GM19468 (cell line): ENCODE results near the gene NDUFB11.

Source experiments
- ATAC-seq: cut with Tn5 transposase; IDR thresholded peaks from one replicate; pipeline ENCODE4 v1.9.1; 2021; ENCODE audit warnings: mild to moderate bottlenecking, moderate library complexity, moderate number of reproducible peaks; ENCODE audit not compliant: unreplicated experiment; ENCODE audit errors: extremely low read depth

The NDUFB11 gene

GRCh38 chrX:47175588-47175980 lies 31.1 kb upstream of the NDUFB11 start:
- no peak for ATAC-seq

- no peak for ATAC-seq
Measured at GRCh38 chrX:47174846-47175587, 30.5 kb upstream of the NDUFB11 start.

- ATAC-seq = no peak
Measured at GRCh38 chrX:47174376-47174775, 29.9 kb upstream of the NDUFB11 start.

DNA sequence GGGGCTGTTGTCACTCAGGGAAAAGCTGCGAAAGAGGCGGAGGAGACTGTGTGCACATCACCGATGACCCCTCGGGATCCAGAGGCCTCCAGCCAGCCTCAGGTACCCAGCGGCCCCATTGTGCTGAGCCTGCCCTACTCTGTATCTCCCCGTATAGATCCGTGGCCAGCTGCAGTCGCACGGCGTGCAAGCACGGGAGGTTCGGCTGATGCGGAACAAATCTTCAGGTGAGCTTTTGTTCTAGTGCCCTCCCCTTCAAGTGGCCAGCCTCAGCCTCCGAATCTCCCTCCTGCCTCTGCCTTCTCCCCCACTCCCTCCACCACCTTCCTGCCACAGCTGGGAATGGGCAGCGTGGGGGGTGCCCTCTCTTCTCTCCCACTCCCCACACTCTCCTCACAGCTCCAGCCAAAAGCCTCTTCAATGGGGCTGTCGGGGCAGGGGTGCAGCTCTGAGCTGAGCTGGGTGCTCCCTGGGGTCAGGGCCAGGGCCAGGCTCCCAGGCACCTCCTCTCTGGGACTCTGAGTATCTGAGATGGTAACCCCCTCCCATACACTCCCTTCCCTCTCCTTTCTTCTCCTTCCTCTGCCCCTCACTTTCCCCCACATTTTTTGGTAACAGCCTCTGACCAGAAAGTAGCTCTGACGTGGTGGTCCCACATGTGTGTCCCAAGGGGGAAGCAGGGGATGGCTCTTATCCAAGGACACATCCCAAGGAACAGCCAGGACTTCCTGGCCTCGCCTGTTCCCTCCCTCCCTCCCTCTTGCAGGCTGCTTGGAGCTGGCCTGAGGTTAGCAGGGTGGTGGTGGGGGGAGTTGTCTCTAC lies 28.7 kb upstream of the NDUFB11 start:
- ATAC-seq = no peak

DNA sequence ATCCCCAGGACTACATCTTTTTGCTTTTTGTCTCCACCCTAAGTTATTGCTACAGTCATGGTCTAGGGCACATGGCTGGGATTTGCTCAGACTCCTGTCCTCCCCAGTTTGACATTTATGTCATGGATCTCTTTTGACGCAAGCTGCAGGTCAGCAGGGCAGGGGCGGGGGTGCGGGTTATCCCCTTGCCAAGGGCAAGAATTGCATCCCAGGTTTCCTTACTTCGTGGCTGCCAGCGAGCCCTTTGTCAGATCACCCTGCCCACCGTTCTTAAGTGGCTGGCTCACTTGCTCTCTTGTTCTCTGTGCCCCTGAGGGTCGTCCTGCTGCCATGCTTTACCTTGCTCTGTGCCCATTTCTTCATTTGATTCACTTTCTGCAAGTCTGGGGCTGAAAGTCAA lies 28.0 kb upstream of the NDUFB11 start:
- no peak for ATAC-seq

DNA sequence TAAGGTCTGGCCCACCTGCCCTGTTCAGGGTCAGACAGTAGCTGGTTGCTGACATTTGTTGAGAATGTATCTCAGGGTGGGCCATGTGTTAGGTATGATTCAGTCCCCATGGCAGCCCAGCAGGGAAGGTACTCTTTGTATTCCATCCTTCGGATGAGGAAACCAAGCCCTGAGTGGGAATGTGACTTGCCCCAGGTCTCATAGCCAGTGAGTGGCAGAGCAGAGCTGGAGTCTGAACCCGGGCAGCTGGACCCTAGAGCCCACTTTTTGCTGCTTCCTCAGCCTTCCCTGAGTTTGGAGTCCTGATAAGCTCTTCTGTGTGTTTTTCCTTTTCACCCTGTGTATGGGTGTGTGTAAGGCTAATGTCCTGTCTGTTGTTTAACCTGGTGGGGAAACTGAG lies 27.5 kb upstream of the NDUFB11 start:
- no peak for ATAC-seq

DNA sequence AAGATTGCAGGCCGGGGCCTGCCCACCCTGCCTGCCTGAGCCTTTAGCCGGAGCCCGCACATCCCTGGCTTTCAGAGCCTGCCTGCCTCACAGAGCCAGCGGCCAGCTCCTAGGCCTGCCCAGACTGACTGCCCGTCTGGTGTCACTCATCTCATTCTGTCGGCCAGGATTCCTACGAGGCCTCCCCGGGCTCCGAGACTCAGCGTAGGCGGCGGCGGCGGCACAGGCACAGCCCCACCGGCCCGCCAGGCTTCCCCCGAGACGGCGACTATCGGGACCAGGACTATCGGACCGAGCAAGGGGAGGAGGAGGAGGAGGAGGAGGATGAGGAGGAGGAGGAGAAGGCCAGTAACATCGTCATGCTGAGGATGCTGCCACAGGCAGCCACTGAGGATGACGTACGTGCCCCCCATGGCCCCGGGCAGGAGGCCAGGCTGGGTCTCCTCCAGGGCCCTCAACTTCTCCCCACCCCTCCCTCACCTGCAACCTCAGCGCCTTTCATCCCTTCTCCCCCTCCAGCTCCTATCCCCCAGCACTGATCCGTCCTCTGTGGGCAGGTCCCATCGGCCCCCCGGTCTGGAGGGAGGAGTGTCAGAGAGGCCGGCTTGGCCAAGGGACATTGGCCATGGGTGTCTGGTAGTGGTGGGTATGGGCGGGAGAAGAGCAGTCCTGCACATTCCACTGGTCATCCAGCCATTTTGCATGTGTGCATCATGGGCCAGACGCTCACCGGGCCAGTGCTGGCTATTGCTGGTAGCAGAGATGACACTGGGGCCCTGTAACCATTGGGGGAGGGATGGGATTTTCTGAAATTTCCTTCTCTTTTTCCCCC lies 26.6 kb upstream of the NDUFB11 start:
- no peak for ATAC-seq

DNA sequence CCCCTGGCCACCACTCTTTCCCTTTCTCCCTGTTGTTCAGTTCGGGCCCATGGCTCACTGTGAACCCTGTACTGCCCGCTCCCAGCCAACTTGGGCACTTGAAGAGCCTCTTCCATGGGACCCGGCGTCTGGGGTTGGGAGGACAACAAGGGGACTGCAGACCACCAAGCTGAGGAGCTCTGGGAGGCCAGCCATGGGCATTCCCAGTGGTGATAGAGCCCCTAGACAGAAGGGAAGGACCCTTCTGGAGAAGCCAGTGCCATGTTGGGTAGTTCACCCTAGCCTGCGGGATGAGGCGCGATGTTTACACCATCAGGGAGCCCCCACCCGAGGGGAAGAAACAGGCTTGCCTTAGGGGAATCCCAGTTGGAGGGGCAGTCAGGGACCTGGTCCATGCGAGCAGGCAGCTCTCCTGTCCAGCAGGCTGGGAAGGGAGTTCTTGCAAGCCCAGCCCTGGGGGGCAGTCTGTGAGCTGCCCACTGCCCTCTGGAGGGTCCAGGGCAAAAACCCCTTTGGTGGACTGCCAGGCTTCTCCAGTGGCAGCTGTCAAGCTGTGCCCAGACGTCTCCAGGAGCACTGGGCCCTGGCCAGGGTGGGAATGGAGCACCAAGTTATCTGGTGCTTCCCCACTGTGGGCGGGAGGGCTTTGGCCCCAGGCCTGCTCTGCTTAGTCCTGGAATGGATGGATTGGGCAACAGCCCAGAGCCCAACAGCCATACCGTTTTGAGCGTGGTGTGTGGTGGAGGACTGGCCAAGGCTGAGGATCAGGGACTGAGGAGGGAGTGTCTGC lies 25.4 kb upstream of the NDUFB11 start:
- ATAC-seq = no peak

DNA sequence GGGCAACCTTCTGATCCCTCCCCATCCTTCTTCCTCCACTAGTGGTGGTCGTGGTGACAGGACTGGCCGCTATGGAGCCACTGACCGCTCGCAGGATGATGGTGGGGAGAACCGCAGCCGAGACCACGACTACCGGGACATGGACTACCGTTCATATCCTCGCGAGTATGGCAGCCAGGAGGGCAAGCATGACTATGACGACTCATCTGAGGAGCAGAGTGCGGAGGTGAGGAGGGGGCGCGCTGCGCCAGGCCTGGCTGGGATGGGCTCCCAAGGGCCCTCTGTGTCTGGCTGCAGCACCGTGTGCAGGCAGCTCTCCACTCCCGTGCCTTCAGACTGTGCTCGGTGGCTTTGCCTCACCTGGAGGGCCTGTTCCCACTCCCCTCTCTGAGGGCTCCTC lies 24.8 kb upstream of the NDUFB11 start:
- ATAC-seq = no peak

DNA sequence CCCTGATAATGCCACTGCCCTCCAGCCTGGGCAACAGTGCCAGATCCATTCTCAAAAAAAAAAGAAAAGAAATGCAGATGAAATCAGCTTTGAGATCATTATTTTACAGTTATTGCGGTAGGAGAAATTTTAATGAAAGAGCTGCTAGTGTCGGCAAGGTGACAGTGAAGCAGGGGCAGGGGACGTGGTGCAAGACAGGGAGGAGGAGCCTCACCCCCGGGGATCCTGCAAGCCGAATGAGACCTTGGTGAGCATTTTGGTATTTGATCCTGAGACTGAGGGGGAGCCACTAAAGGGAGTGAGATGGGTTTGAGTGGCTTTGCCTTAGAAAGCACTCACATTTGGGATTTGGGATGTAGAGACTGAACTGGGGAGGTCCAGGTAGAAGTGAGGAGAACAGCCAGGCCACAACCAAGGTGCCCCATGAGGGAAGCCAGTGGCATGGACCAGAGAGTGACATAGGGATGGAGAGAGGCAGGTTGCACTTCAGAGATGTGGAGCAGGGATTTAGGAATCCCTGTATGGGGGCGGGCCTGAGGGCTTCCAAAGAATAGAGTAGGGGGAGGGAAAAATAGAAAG lies 24.1 kb upstream of the NDUFB11 start:
- ATAC-seq = no peak

DNA sequence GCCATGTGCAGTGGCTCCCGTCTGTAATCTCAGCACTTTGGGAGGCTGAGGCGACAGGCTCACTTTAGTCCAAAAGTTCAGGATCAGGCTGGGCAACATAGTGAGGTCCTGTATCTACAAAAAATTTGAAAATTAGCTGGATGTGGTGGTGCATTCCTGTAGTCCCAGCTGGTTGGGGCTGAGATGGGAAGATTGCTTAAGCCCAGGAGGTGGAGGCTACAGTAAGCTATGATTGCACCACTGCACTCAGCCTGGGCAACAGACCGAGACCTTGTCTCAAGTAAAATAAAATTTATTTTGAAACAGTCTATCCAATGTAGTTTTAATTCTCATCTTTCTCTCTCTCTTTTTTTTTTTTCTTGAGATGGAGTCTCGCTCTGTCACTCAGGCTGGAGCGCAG lies 21.6 kb upstream of the NDUFB11 start:
- no peak for ATAC-seq

DNA sequence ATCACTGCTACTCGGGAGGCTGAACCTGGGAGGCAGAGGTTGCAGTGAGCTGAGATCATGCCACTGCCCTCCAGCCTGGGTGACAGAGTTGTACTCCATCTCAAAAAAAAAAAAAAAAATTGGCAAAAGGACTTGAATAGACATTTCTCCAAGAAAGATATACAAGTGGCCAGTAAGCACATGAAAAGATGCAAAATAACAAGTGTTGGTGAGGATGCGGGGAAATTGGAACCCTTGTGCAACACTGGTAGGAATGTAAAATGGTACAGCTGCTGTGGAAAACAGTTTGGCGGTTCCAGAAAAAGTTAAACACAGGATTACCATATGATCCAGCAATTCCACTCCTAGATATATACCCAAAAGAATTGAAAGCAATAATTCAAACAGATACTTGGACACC lies 19.9 kb upstream of the NDUFB11 start:
- no peak for ATAC-seq

DNA sequence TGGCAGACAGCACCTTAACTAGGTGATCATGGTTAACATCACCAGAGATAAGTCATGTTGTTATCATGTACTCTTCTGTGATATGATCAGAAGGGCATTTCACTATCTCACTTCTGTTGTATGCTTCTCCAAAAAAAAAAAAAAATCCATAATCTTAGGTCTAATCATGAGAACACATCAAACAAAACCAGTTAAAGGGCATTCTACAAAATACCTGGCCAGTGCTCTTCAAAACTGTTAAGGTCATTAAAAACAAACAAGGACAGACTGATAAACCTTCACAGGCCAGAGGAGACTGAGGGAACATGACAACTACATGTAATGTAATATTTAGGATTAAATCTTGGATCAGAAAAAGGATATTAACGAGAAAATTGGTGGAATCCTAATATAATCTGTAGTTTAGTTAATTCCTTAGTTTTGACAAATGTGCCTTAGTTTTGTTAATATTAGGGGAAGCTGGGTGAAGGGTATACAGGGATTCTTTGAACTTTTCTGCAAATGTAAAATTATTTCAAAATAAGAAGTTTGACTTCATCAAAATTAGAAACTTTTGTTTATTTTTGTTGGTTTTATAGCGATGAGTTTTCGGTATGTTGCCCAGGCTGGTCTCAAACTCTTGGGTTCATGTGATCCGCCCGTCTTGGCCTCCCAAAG lies 18.6 kb upstream of the NDUFB11 start:
- no peak for ATAC-seq

GRCh38 chrX:47160781-47161180 lies 16.3 kb upstream of the NDUFB11 start:
- no peak for ATAC-seq

DNA sequence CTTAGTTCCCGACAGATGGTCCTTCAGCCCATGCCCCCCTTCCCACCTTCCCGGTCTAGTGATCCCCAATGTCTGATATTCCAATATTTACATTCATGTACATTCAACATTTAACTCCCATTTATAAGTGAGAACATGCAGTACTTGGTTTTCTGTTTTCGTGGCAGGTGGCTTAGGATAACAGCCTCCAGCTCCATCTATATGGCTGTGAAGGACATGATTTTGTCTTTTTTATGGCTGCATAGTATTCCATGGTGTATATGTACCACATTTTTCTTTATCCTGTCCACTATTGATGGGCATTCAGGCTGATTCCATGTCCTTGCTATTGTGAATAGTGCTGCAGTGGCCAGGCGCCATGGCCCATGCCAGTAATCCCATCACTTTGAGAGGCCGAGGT lies 14.3 kb upstream of the NDUFB11 start:
- ATAC-seq = no peak

DNA sequence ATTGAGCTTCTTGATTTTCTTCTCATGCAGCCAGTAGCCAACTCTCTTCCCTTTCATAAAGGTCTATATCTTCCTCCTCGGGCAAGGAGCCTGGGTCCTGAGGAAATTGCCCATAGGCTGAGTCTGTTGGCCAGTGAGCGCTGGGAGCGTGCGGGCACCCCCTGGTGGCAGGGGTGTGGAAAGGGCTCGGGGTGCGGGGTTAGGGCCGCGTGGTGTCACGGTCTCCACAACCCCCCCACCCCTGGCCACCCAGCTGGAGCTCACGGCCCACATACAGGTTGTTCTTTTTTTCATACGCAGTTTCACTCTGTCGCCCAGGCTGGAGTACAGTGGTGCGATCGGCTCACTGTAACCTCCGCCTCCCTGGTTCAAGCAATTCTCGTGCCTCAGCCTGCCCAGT lies 13.6 kb upstream of the NDUFB11 start:
- no peak for ATAC-seq

- ATAC-seq = no peak
Measured at GRCh38 chrX:47156611-47157520, 12.4 kb upstream of the NDUFB11 start.

DNA sequence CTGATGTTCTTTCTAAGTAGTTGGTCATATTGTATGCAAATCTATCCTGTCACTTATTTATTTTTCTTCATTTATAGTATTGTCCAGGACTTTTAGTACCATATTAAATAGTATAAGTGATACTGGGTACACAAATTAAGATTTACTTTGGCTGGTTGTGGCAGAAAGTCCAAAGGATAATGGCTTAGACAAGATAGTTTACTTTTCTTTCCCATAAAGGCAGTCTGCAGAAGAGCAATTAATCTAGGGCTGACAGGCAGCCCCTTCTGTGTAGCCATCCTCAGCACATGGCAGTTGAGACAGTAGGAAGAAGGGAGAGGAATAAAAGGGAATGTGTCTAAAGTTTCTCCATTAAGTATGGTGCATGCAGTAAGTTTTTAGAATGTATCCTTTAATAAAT lies 6.9 kb upstream of the NDUFB11 start:
- no peak for ATAC-seq
